Measurements from ENCODE around the gene TSEN54. TPM values are rescaled to one million over a fixed set of nuclear protein-coding genes. Genes with fewer than 3 reads are reported as not detected.

TSEN54 gene
- total RNA-seq, 2 donors from 2014 or later, result 63.8 to 123 TPM

GRCh38 chr17:75551266-75551665 is 34.9 kb downstream of the TSEN54 start:
- no peaks in the 10 kb centered on the region for H3K9me3 ChIP-seq
- no peak for ATAC-seq
- 73 to 76% methylated on average over 7 of the region's 7 CpGs for WGBS, 2 donors
- DNase-seq, result no peak
- TF ChIP-seq POLR2A (IDR thresholded peaks at IDR 0.05), result no peak
- H3K36me3 ChIP-seq (replicated peaks in 1 of 2; ENCODE audit: insufficient read depth in 1 of 2, low read depth in 2 of 2), result no peaks in the 10 kb centered on the region
- intact Hi-C loops (cut with DNase I), result no loop called here
- peaks cover 74% of the 10 kb centered on the region for H3K4me1 ChIP-seq
- peak overlapping the region; percentile 65 to 98 (median 98) for H3K27ac ChIP-seq
- H3K27me3 ChIP-seq, result no peaks in the 10 kb centered on the region
- no peak overlapping the region for H3K4me3 ChIP-seq

DNA sequence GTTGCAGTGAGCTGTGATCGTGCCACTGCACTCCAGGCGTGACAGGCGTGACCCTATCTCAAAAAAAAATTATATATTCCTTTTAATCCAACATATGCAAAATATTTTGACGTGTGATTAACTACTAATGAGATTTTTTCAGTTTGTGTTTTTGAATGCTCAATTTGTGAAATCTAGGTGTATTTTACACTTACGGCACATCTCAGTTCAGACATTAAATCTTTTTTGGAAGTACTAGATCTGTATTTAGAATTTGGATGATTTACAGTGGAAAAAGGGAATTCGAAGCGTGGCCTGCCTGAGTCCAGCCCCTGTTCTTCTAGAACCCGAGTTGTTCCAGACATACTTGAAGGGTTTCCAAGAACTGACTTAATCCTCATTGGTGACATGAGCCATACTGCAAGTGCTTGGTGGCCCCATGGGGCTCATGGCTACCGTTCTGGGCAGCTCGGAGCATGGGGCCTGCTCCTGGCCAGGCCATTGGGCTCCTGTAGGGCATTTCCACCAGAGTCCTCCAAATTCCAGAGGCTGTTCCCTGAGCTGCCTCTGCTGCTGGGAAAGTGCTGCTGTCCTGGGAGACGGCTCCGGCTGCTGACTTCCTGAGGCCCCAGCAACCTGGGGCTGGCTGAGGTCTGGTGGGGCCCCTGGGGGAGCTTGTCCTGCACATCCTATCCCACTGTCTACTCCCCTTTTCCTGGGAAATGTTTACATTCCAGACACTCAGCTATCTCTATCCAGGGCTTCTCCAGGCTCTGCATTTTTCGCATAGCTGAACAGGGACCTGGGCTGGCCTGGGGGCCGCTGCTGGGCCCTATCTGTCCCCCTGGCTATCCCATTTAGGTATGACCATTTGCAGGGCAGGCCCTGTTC is 36.3 kb downstream of the TSEN54 start:
- no peak for DNase-seq
- H3K36me3 ChIP-seq (replicated peaks in 1 of 2; ENCODE audit: insufficient read depth in 1 of 2, low read depth in 2 of 2), result no peaks in the 10 kb centered on the region
- peak overlapping the region in 2 of 4 donors; percentile 37 to 47 for H3K27ac ChIP-seq
- no peaks in the 10 kb centered on the region for H3K9me3 ChIP-seq
- no peak overlapping the region for H3K4me3 ChIP-seq
- 74 to 89% methylated on average over 14 of the region's 14 CpGs for WGBS, 2 donors
- H3K27me3 ChIP-seq, result no peaks in the 10 kb centered on the region
- no peak for ATAC-seq
- intact Hi-C loops (cut with DNase I), result no loop called here
- peaks cover 74% of the 10 kb centered on the region for H3K4me1 ChIP-seq
- no peak for TF ChIP-seq CTCF (IDR thresholded peaks at IDR 0.05)

- peaks cover 76% of the 10 kb centered on the region for H3K4me1 ChIP-seq
- no peak for TF ChIP-seq CTCF (IDR thresholded peaks at IDR 0.05)
- TF ChIP-seq POLR2A (IDR thresholded peaks at IDR 0.05), result no peak
- no peaks in the 10 kb centered on the region for H3K9me3 ChIP-seq
- ATAC-seq (no peak), DNase-seq (no peak)
- H3K27me3 ChIP-seq, result no peaks in the 10 kb centered on the region
- H3K36me3 ChIP-seq (replicated peaks in 1 of 2; ENCODE audit: insufficient read depth in 1 of 2, low read depth in 2 of 2), result no peaks in the 10 kb centered on the region
- 79 to 81% methylated on average over 8 of the region's 8 CpGs for WGBS, 2 donors
- no peak overlapping the region for H3K4me3 ChIP-seq
- H3K27ac ChIP-seq, result peak overlapping the region in 2 of 4 donors; percentile 37 to 47
- intact Hi-C loops (cut with DNase I), result no loop called here
Observed at GRCh38 chr17:75553295-75554110, 37.2 kb downstream of the TSEN54 start.

DNA sequence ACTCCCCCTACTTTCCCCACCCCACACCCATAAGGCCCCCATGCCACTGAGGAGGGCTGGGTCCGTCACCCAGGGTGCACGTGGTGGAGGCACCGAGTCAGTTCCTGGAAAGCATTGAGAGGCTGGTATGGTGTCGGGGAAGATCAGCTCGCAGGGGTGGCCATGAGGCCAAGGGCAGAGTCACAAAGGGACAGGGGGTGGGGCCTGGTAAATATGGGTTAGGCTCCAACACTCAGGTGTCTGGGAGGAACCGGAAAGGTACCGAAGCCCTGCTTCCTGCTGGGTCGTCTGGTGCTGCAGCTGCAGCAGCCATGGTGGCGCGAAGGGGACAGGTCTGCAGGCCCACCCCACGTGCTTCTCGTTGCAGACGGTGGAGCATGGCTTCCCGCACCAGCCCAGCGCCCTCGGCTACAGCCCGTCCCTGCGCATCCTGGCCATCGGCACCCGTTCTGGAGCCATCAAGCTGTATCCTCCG is 39.4 kb downstream of the TSEN54 start:
- Histone ChIP-seq H3K36me3 (replicated peaks in 1 of 2; ENCODE audit: insufficient read depth in 1 of 2, low read depth in 2 of 2) (no peaks in the 10 kb centered on the region), H3K9me3 (no peaks in the 10 kb centered on the region), H3K27me3 (no peaks in the 10 kb centered on the region), H3K4me1 (peaks cover 71% of the 10 kb centered on the region), H3K27ac (peak overlapping the region; percentile 23 to 90 (median 88)), H3K4me3 (no peak overlapping the region)
- intact Hi-C loops (cut with DNase I), result no loop called here
- TF ChIP-seq POLR2A (IDR thresholded peaks at IDR 0.05) (no peak), CTCF (IDR thresholded peaks at IDR 0.05) (no peak)
- no peak for ATAC-seq
- 69 to 83% methylated on average over 9 to 21 of the region's 21 CpGs for WGBS, 2 donors
- DNase-seq, result no peak
